Stimulated activated CD8-positive, alpha-beta memory T cell treated with anti-CD3 and anti-CD28 coated beads, Interleukin-7, amount 100 ng/mL, for 24 hours (primary cell): ENCODE measurements around the gene GCLM.

ENCODE experiments used
- DNase-seq: peaks from one replicate; pipeline ENCODE4 v3.0.0-alpha.2; 2020; ENCODE audit warnings: low read depth

The GCLM gene

GRCh38 chr1:93846206-93846991, 62.8 kb downstream of the GCLM start:
- DNase-seq = peak; percentile 55

GRCh38 chr1:93845538-93846205, 63.6 kb downstream of the GCLM start:
- no peak for DNase-seq

GRCh38 chr1:93844262-93845045, 64.8 kb downstream of the GCLM start:
- no peak for DNase-seq

GRCh38 chr1:93842750-93843500, 66.3 kb downstream of the GCLM start:
- DNase-seq = no peak

- no peak for DNase-seq
Measured at GRCh38 chr1:93841771-93842170, 67.5 kb downstream of the GCLM start.

GRCh38 chr1:93840956-93841482, 68.2 kb downstream of the GCLM start:
- no peak for DNase-seq

- no peak for DNase-seq
Measured at GRCh38 chr1:93839753-93840152, 69.5 kb downstream of the GCLM start.

- DNase-seq = no peak
Measured at GRCh38 chr1:93839307-93839706, 69.9 kb downstream of the GCLM start.

- no peak for DNase-seq
Measured at GRCh38 chr1:93837961-93838360, 71.3 kb downstream of the GCLM start.
